HG03039 (cell line): ENCODE data around the gene MASP1.
"Not testable (repeated sequence)": the region's sequence is repeated elsewhere in the genome, so short reads cannot be mapped to it uniquely, and the experiment has no call there.

Experiments used
- ATAC-seq: cut with Tn5 transposase; IDR thresholded peaks from one replicate; pipeline ENCODE4 v1.9.1; 2021; ENCODE audit warnings: mild to moderate bottlenecking, moderate library complexity; ENCODE audit not compliant: unreplicated experiment

Gene MASP1

GRCh38 chr3:187265461-187265955, 26.0 kb downstream of the MASP1 start:
- no peak for ATAC-seq

GRCh38 chr3:187264911-187265310, 26.6 kb downstream of the MASP1 start:
- ATAC-seq = no peak

- no peak for ATAC-seq
Measured at GRCh38 chr3:187264021-187264420, 27.5 kb downstream of the MASP1 start.

DNA sequence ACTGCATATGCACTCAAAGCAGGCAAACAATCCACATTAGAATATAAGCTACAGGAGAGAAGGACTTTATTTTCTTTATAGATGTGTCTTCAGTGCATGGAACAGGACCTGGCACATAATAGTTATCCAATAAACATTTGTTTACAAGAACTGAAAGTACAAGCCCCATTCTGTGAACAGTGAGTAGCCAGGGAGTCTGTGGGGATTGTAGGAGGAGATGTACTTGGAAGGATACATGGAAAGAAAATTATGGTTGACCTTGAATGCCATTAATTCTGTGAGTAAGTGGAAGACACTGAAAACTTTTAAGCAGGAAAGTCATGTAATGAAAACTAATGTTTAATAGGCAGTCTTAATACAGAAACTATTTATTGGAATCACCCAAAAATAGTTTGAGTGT, 28.3 kb downstream of the MASP1 start:
- ATAC-seq = no peak

GRCh38 chr3:187262360-187262759, 29.2 kb downstream of the MASP1 start:
- ATAC-seq = no peak

DNA sequence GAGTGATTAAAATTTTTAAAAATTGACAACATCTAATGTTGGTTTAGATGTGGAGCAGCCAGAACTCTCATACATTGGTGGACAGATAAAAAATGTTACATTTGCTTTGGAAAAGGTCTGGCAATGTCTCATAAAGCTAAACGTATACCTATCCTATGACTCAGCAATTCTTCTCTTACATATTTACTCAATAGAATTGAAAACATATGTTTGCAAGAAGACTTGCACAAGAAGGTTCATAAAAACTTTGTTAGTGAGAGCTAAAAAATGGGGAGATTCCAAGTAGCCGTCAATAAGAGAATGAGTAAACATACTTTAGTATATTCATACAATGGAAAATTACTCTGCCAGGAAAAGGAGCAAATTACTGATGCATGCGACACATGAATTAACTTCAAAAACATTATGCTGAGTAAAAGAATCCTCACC, 30.0 kb downstream of the MASP1 start:
- no peak for ATAC-seq

- ATAC-seq = no peak
Measured at GRCh38 chr3:187259171-187259570, 32.4 kb downstream of the MASP1 start.

DNA sequence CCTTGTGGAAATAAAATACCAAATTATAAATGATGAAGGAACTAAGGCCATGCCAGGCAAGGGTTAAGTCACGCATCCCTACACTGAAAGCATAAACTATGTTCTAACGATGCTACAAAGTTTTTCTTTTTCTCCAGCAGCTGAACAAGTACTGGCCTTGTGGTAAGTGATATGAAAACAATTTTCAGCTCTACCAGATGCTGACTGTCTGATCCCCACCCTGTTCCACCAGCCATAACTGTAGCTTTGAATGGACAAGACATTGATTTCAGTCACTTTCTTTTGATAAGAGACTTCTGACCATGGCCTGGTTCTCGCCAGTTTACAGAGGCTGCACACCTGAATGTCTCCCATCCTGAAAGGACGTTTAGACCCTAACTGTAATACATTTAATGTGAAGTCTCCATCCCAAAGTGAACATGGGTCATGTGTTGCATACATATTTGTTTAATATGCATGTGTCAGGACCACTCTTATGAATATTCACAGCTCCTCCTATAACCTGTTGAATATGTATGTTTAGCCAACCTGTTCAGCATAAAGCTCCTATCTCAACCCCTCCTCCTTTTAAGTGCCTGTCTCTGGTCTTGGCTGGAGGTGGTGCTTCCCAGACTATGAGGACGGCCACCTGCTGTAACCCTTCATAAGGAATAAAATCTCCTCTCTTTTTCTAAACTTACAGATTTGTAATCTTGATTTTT, 33.4 kb downstream of the MASP1 start:
- ATAC-seq = no peak

DNA sequence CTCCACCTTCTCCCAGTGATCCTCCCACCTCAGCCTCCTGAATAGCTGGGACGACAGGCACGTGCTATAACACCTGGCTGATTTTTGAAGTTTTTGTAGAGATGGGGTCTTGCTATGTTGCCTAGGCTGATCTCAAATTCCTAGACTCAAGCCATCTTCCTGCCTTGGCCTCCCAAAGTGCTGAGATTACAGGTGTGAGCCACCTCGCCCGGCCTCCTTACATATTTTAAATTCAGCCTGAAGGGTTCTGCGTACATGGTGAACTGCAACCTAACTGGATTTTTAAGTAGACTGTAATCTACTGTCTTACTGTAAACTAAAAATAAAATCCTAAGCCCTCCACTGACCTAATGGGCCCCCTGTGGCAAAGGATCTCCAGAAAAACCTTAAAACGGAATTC, 34.1 kb downstream of the MASP1 start:
- no peak for ATAC-seq

- ATAC-seq = no peak
Measured at GRCh38 chr3:187256051-187256616, 35.4 kb downstream of the MASP1 start.

GRCh38 chr3:187255314-187255713, 36.2 kb downstream of the MASP1 start:
- ATAC-seq = no peak

GRCh38 chr3:187252311-187252710, 39.2 kb downstream of the MASP1 start:
- ATAC-seq = no peak

DNA sequence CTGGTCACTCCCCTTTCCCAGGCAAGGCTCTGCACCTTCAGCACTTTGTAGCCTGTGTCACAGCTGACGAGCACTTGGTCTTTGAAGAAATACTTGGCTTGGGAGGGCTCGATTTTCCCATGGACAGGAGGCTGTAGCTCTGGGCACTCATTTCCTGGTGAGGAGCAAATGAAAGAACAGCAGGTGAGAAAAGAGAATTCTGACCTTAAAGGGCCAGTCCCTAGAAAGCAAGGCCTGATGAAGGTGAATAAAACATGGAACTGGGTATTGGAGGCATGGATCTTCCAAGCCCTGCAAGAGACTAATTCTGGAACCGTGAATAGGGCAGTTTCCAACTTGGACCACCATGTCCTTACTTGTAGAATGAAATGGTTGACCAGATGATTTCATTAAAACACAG, 39.9 kb downstream of the MASP1 start:
- no peak for ATAC-seq

DNA sequence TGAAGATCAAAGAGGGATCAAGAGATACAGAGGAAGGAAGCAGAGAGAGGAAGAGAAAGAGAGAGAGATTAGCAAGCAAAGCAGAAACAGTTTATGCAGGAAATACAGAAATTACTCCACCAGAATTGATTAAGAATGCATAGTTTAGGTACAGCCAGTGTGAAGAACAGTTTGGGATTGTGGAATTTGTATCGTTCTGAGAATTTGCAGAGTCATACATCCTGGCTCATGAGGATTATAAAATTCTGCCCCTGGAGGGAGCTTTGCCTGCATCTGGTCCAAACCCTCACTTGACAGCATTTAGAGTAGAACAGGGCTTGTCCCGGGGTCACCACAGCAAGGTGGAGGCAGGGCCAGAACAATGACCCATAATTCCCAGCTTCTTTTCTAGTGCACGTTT, 44.1 kb downstream of the MASP1 start:
- no peak for ATAC-seq

DNA sequence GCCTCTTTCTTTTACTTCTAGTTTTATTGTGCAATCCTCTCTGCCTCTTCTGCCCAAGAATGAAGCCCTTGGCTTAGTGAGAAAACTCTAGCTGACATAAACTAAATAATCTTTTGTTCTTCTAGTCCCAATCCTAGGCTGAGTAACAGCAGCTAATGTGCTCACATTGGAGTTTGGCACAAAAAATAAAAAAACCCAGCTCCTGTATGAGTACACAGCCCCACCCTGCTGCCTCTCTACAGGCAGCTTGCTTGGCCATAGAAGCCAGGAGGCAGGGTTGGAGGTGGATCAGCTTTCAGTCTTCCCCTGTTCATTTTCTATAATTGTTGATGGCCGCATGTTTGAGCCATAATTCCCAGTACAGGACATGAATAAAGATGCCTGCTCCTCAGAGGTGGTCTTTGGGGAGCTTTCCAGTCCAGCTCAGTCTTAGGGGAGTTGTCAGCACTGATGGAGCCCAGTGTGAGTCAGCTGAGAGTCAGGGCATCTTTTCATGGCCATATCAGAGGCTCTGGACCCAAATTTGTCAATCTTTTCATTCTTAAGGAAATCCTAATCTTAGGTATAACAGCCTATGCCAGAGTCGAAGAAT, 47.5 kb downstream of the MASP1 start:
- ATAC-seq = no peak

GRCh38 chr3:187242900-187243299, 48.6 kb downstream of the MASP1 start:
- ATAC-seq = no peak

DNA sequence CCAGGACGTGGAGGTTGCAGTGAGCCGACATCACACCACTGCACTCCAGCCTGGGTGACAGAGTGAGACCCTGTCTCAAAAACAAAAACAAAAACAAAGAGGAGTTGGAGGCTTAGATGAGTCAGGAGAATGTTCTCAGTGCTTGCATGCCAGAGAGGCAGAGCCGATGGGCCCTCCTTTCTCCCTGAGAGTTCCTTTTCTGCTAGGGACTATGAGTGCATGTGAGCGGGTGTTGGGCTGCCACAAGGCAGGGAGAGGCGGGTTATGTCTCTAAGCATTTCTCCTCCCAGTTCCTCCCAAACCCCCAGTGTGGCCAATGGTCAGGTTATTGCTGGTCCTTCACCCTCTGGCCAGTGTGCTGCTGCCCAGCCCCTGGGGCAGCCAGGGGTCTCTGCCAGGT, 49.1 kb downstream of the MASP1 start:
- ATAC-seq = no peak

DNA sequence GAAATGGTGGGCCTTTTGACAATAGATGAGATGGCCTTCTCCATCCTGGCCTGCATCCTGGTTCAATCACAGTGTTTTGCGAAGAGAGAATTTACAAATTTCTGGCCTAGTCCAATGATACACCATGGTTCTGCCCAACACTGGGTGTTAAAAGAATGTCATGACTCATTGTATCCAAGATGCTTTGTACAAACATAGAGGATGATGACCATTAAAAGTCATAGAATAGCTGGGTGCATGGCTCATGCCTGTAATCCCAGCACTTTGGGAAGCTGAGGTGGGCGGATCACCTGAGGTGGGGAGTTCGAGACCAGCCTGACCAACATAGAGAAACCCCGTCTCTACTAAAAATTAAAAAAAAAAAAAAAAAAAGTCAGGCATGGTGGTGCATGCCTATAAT, 52.7 kb downstream of the MASP1 start:
- ATAC-seq = not testable (repeated sequence)

GRCh38 chr3:187238239-187238638, 53.3 kb downstream of the MASP1 start:
- ATAC-seq = no peak

DNA sequence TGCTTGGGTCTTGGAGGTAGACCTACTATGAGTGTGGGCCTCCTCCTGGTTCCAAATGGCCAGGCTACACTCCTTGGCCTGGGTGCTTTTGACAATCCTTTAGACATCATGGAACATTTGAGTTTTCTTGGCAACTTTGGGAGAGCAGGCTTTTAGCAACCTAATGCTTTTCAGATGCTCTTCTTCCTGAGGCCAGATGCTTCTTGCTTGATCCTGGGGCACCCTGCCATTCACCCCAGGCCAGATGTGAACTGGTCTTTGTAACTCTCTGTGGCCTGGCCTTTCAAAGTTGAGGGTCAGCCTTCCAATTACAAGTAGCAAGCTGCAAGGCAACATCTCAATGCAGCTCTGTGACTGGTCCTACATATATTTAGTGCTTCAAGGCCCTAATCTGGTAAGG, 53.8 kb downstream of the MASP1 start:
- ATAC-seq = no peak

DNA sequence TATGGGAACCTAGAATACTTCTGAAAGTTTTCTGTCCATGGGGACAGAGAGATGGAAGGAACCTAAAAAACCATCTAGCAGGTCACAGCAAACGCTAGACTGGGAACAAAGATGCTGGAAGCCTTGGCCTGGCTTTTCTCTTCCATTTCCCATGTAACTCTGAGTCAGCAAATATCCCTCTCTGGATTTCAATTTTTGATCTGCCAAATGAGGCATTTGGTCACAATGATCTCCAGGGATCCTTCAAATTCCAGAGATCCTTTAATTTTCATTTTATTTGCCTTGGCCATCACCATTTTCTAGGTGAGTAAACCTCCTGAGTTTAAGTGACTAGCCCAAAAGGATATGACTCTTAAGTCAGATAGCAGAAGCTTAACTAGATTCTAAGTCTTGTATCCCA, 54.6 kb downstream of the MASP1 start:
- no peak for ATAC-seq

GRCh38 chr3:187230011-187230410, 61.5 kb downstream of the MASP1 start:
- ATAC-seq = no peak
